SK-N-SH (cell line): Measurements from ENCODE around the gene MYH7B. TPM values are rescaled to one million over a fixed set of nuclear protein-coding genes. Genes with fewer than 3 reads are reported as not detected.

Source experiments
- CTCF ChIA-PET: fragments of 300-600, 350-600 bp; formaldehyde crosslinking; extraction: SDS; loops from one replicate; lab custom pipeline; 2021; lab: Yijun Ruan, JAX
- POLR2A ChIA-PET: fragments of 350-600 bp; sonication (Branson Sonifier 250); formaldehyde crosslinking; extraction: SDS; loops from one replicate; lab custom pipeline; 2020; ENCODE audit warnings: antibody characterized with exemption, inconsistent platforms; lab: Yijun Ruan, JAX
- DNase-seq: peaks from one replicate; pipeline ENCODE4 v3.0.0; 2012
- H2AFZ ChIP-seq: fragments of 200-600 bp; sonication (generic); 2 replicates; pipeline ENCODE4 v1.8.1; 2016; ENCODE audit warnings: antibody characterized with exemption, mild to moderate bottlenecking, low read depth
- H3F3A ChIP-seq: fragments of 200-600 bp; sonication (generic); replicated peaks from 2 replicates; pipeline ENCODE3; 2016; ENCODE audit warnings: antibody characterized with exemption, mild to moderate bottlenecking; ENCODE audit not compliant: insufficient read depth
- H3K27ac ChIP-seq, 2 experiments: fragments of 200-500 bp in 1 of 2; fragments of 200-600 bp in 1 of 2; sonication (Bioruptor generic) in 1 of 2; sonication (generic), shearing (Covaris generic) in 1 of 2; 2 replicates each; pipeline versions ENCODE4 v1.5.1 to v1.6.1; 2014 to 2016; ENCODE audit warnings: low read depth in 2 of 2, inconsistent platforms in 1 of 2, low read length in 1 of 2, mild to moderate bottlenecking in 1 of 2, mixed read lengths in 1 of 2
- H3K27me3 ChIP-seq: fragments of 200-600 bp; sonication (generic), shearing (Covaris generic); 2 replicates; pipeline ENCODE4 v1.6.1; 2016; ENCODE audit warnings: mixed run types; ENCODE audit not compliant: insufficient read depth
- H3K36me3 ChIP-seq, 2 experiments: fragments of 200-500 bp in 1 of 2; fragments of 200-600 bp in 1 of 2; sonication (Bioruptor generic) in 1 of 2; sonication (generic) in 1 of 2; replicated peaks in 1 of 2; 2 replicates each; pipeline versions ENCODE3 to v1.5.1; 2014 to 2016; ENCODE audit warnings: low read length in 1 of 2, mild to moderate bottlenecking in 1 of 2; ENCODE audit not compliant: insufficient read depth in 2 of 2, control insufficient read depth in 1 of 2
- H3K4me1 ChIP-seq, 2 experiments: fragments of 200-500 bp in 1 of 2; fragments of 200-600 bp in 1 of 2; sonication (Bioruptor generic) in 1 of 2; sonication (generic), shearing (Covaris generic) in 1 of 2; 2 replicates each; pipeline versions ENCODE4 v1.5.1 to v1.6.1; 2014 to 2016; ENCODE audit warnings: low read depth in 1 of 2, low read length in 1 of 2, mixed run types in 1 of 2; ENCODE audit not compliant: insufficient read depth in 2 of 2, control insufficient read depth in 1 of 2
- H3K4me2 ChIP-seq: fragments of 200-600 bp; sonication (generic), shearing (Covaris generic); 2 replicates; pipeline ENCODE4 v1.6.1; 2017; ENCODE audit warnings: mixed run types
- H3K4me3 ChIP-seq, 2 experiments: fragments of 200-500 bp in 1 of 2; fragments of 200-600 bp in 1 of 2; sonication (Bioruptor generic) in 1 of 2; sonication (generic), shearing (Covaris generic) in 1 of 2; 2 replicates each; pipeline versions ENCODE4 v1.5.1 to v1.8.1; 2014 to 2016; ENCODE audit warnings: low read depth in 2 of 2, inconsistent platforms in 1 of 2, low read length in 1 of 2, mild to moderate bottlenecking in 1 of 2, mixed read lengths in 1 of 2, moderate library complexity in 1 of 2
- H3K79me2 ChIP-seq: fragments of 200-600 bp; sonication (generic); 2 replicates; pipeline ENCODE4 v1.8.1; 2017; ENCODE audit warnings: mild to moderate bottlenecking; ENCODE audit not compliant: insufficient read depth
- H3K9ac ChIP-seq: fragments of 200-600 bp; sonication (generic); 2 replicates; pipeline ENCODE4 v1.6.1; 2017; ENCODE audit warnings: mixed run types
- H3K9me2 ChIP-seq: fragments of 200-600 bp; sonication (generic); 2 replicates; pipeline ENCODE4 v1.6.1; 2017; ENCODE audit warnings: mixed run types
- H3K9me3 ChIP-seq: fragments of 200-600 bp; sonication (generic); 2 replicates; pipeline ENCODE4 v1.6.1; 2017; ENCODE audit warnings: mixed run types, mild to moderate bottlenecking, moderate library complexity
- H4K20me1 ChIP-seq: fragments of 200-600 bp; sonication (generic); 2 replicates; pipeline ENCODE4 v1.6.1; 2017; ENCODE audit warnings: mild to moderate bottlenecking, mixed run types; ENCODE audit not compliant: insufficient read depth
- EZH2phosphoT487 ChIP-seq: fragments of 200-600 bp; sonication (generic); IDR thresholded peaks from 2 replicates; pipeline ENCODE4 v1.6.1; 2017; ENCODE audit warnings: low read depth, mixed run types, mild to moderate bottlenecking, antibody characterized with exemption, moderate library complexity, borderline replicate concordance
- FOXJ3 ChIP-seq: sonication (generic); formaldehyde crosslinking; IDR thresholded peaks from 2 replicates; pipeline ENCODE4 v1.5.1; 2020; ENCODE audit warnings: mild to moderate bottlenecking, missing genetic modification reagents
- FOXM1 ChIP-seq: IDR thresholded peaks from 2 replicates; pipeline ENCODE4 v1.4.0; 2012; ENCODE audit warnings: low read depth, mild to moderate bottlenecking
- IRF3 ChIP-seq: fragments of 150-350 bp; IDR thresholded peaks from 2 replicates; pipeline ENCODE4 v1.6.1; 2016; ENCODE audit warnings: mild to moderate bottlenecking, low read depth, low read length
- JUND ChIP-seq: IDR thresholded peaks from 2 replicates; pipeline ENCODE4 v1.4.0; 2012
- MAX ChIP-seq: IDR thresholded peaks from 2 replicates; pipeline ENCODE4 v1.4.0; 2012; ENCODE audit warnings: low read depth
- NFIC ChIP-seq: IDR thresholded peaks from 2 replicates; pipeline ENCODE4 v1.4.0; 2012; ENCODE audit warnings: borderline replicate concordance
- NRF1 ChIP-seq: IDR thresholded peaks from 2 replicates; pipeline ENCODE4 v1.6.1; 2012; ENCODE audit warnings: low read depth, mild to moderate bottlenecking, low read length
- POLR2AphosphoS5 ChIP-seq: IDR thresholded peaks from 2 replicates; pipeline ENCODE4 v1.6.1; 2012; ENCODE audit warnings: low read depth, low read length
- RAD21 ChIP-seq: IDR thresholded peaks from 2 replicates; pipeline ENCODE4 v1.6.1; 2012; ENCODE audit warnings: mild to moderate bottlenecking, low read length
- REST ChIP-seq: IDR thresholded peaks from 2 replicates; pipeline ENCODE4 v1.6.1; 2012; ENCODE audit warnings: mild to moderate bottlenecking, low read depth, low read length, moderate library complexity
- RFX5 ChIP-seq: IDR thresholded peaks from 2 replicates; pipeline ENCODE4 v1.6.1; 2012; ENCODE audit warnings: mild to moderate bottlenecking, improper control_type of control experiment, low read length
- RXRA ChIP-seq: IDR thresholded peaks from 2 replicates; pipeline ENCODE4 v1.4.0; 2012; ENCODE audit warnings: low read depth, mild to moderate bottlenecking, borderline replicate concordance
- SIN3A ChIP-seq: IDR thresholded peaks from 2 replicates; pipeline ENCODE4 v1.6.1; 2012; ENCODE audit warnings: low read depth, mild to moderate bottlenecking, low read length, moderate library complexity, borderline replicate concordance
- TCF12 ChIP-seq: IDR thresholded peaks from 2 replicates; pipeline ENCODE4 v1.4.0; 2012
- USF1 ChIP-seq: IDR thresholded peaks from 2 replicates; pipeline ENCODE4 v1.4.0; 2012; ENCODE audit warnings: low read depth, borderline replicate concordance
- YY1 ChIP-seq: IDR thresholded peaks from 2 replicates; pipeline ENCODE4 v1.4.0; 2012; ENCODE audit warnings: low read depth, mild to moderate bottlenecking
- WGBS: methylation state at CpG from one replicate; pipeline ENCODE4 v1.1.6; 2017; ENCODE audit warnings: low lambda C conversion rate; 5-methylcytosine and 5-hydroxymethylcytosine counted together
- polyA plus RNA-seq, 3 experiments: library from polyadenylated mRNA; depleted of rRNA; stranded (reverse); fragments of >200 nt; gene quantifications; 2 replicates each; pipeline ENCODE4 v1.2.3, GENCODE V29; 2012

Gene MYH7B
- polyA plus RNA-seq, 1 of the 3 experiments (the other 2 are of a cell fraction): 0.41 TPM

GRCh38 chr20:34971561-34972235 lies 16.0 kb downstream of the MYH7B start:
- no peak overlapping the region for H3K27ac ChIP-seq
- H4K20me1 ChIP-seq: no peaks in the 10 kb centered on the region
- H3K4me2 ChIP-seq: no peak overlapping the region
- H3K9ac ChIP-seq: no peak overlapping the region
- no peaks in the 10 kb centered on the region for H3F3A ChIP-seq
- ChIA-PET POLR2A (no interaction called here), CTCF (interaction anchor here (1.5 to 1.8 kb wide), 2 partner anchors 14 to 98 kb away, joined by 5 read pairs; no protein-coding TSS in a partner anchor)
- H3K4me1 ChIP-seq: peaks cover 0 to 7% of the 10 kb centered on the region in 2 experiments; a peak in 1 of 4 replicates
- H3K9me3 ChIP-seq: no peaks in the 10 kb centered on the region
- H3K4me3 ChIP-seq: no peak overlapping the region
- no peaks in the 10 kb centered on the region; the same call in 1 of the 2 replicates for H3K27me3 ChIP-seq
- no peaks in the 10 kb centered on the region for H3K79me2 ChIP-seq
- H3K36me3 ChIP-seq: no peaks in the 10 kb centered on the region
- WGBS: 83% methylated on average over 9 of the region's 10 CpGs
- H2AFZ ChIP-seq: no peak overlapping the region
- TF ChIP-seq JUND (no peak), IRF3 (no peak), SIN3A (no peak), FOXJ3 (CRISPR knock-in tag) (no peak), FOXM1 (no peak), NFIC (no peak), YY1 (no peak), TCF12 (no peak), POLR2AphosphoS5 (no peak), RFX5 (no peak), RXRA (no peak), USF1 (no peak), MAX (no peak), REST (no peak), RAD21 (no peak), NRF1 (no peak), EZH2phosphoT487 (no peak)
- no peak for DNase-seq
- no peaks in the 10 kb centered on the region for H3K9me2 ChIP-seq
